Measurements from ENCODE around the gene TAF1D.
"Not testable (repeated sequence)": the region's sequence is repeated elsewhere in the genome, so short reads cannot be mapped to it uniquely, and the experiment has no call there.

The TAF1D gene

DNA sequence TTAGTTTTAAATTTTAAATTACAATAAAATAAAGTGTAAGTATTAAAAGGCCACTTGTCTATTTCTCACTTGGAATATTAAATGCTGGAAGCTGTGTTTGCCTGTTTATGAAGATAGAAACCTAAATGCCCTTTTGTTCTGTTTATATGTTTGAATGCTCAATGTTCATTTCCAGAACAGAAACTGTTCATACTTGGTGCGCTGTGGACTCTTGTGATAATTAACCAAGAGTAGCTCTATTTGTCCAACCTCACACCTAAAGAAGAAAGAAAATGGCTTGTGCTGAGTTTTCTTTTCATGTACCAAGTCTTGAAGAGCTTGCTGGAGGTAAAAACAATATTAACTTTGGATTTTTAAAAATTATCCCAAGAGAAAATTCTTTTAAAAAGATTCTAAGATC is 5.8 kb upstream of the TAF1D start:
- no peak for DNase-seq (ENCODE audit: low read depth)

DNA sequence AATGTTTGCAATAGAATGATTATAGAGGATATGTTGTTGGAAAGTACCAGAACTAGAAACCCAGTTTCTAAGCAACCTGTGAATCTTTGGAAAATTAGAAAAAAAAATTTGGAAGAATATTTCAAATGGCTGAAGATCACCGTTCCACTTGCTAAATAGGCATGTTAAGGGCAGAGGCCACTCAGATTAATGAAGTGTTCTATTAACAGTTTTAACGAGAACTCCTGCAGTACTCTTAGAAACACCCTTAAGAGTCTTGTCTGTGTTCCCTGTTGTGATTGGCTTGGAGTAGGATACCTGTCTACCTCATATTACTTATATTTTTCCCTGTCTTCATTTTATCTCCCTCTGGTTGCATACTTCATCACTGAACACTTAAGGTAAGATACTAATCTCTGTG is 4.8 kb upstream of the TAF1D start:
- no peak for DNase-seq (ENCODE audit: low read depth)

DNA sequence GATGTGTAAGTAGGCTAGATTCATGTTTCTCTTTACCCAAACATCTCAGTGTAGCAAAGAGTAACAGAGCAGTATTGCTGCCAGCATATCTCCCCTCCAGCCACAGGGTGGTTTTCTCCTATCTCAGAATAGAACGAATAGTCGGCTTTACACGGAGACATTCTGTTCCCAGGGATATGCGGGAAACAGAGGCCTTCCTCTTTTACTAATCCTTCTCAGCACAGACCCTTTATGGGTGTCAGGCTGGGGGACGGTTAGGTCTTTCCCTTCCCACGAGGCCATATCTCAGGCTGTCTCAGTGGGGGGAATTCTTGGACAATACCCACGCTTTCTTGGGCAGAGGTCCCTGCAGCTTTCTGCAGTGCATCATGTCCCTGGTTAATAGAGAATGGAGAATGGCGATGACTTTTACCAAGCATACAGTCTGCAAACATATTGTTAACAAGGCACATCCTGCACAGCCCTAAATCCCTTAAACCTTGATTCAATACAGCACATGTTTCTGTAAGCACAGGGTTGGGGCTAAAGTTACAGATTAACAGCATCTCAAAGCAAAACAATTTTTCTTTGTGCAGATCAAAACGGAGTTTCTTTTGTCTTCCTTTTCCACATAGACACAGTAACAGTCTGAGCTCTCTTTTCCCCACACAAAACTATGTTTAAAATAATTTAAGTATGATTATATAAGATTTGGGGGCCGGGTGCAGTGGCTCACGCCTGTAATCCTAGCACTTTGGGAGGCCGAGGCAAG is 3.9 kb upstream of the TAF1D start:
- not testable (repeated sequence) for DNase-seq (ENCODE audit: low read depth)

DNA sequence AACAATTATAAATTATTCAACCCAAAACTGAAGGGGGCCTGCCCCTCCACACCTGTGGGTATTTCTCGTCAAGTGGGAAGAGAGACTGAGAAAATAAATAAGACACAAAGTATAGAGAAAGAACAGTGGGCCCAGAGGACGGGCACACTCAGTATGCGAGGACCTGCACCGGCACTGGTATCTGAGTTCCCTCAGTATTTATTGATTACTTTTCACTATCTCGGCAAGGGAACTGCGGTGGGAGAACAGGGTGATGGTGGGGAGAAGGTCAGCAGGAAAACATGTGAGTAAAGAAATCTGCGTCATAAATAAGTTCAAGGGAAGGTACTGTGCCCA is 3.3 kb upstream of the TAF1D start:
- no peak for DNase-seq (ENCODE audit: low read depth)

DNA sequence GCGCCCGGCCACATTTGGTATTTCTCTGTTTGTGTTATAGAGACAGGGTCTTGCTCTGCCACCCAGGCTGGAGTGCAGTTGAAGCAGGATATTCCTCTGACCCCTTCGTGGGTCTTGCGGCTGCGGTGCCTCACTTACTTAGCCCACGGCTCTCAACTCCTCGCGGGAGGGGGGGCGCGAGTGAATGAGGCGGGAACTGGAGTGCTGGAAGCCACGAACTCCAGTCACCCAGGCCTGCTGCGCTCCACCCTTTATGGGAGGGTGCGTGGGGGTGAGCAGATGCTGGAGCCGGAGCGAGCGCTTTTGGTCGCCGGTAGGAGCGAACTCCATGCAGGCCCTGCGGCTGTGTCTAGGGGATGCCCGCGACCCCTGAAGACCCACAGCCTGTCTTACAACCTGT is 2.0 kb upstream of the TAF1D start:
- DNase-seq (ENCODE audit: low read depth) = no peak

DNA sequence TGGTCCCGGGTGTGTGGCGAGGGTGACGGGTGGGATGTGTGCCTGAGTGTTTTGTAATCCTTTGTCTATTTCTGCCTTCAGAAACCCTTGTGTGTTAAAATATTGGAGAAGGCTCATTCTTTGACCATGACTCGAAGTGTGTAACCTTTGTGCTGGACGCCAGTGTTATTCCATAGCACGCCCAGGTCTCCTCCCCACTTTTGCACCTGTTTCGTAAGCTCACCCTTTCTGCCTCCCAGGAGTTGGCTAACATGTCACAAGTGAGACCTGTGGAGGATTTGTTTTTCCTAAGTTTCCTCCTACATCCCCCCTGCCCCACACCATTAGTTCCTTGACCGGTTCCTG is 559 bp upstream of the TAF1D start:
- DNase-seq (ENCODE audit: low read depth) = peak; percentile 13

DNA sequence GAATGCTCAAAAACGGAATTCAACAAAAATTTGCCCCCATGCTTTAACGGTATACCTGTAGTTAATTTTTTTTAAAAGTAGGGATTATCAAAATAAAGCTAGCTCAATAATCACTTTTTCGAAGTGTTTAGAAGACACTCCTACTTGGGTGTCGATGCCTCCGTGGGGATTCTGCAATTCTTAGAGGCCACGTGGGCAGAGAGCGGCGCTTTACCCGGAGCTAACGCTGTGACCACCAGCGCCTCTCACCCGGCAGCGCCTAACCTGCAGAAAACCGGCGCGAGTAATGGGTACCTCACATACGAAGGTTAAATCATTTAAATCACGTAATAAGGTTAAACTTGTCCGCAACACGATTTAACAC is 583 bp downstream of the TAF1D start:
- peak; percentile 37 for DNase-seq (ENCODE audit: low read depth)

DNA sequence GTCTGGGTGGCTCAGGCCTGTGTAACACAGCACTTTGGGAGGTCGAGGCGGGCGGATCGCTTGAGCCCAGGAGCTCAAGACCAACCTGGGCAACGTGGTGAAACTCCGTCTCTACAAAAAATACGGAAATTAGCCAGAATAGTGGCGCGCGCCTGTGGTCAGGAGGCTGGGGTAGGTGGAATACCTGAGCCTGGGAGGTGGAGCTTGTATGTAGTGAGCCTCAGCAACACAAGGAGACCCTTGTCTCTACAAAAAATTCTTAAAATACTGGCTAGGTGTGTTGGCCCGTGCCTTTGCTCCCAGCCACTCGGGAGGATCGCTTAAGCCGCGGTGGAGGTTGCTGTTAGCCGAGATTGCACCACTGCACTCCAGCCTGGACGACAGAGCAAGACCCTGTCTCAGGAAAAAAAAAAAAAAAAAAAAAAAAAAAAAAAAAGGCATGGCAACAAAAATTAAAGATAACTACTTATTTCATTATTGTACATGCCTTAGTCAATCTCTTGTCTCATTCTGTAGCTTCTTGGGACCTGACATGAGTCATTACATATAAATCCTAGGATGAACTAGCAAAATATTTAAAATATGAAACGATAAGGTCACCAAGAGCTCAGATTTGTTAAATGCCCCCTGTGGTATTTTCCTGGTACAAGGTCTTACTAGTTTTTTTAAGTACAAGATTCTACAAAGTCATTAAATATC is 1.1 kb downstream of the TAF1D start:
- no peak for DNase-seq (ENCODE audit: low read depth)

DNA sequence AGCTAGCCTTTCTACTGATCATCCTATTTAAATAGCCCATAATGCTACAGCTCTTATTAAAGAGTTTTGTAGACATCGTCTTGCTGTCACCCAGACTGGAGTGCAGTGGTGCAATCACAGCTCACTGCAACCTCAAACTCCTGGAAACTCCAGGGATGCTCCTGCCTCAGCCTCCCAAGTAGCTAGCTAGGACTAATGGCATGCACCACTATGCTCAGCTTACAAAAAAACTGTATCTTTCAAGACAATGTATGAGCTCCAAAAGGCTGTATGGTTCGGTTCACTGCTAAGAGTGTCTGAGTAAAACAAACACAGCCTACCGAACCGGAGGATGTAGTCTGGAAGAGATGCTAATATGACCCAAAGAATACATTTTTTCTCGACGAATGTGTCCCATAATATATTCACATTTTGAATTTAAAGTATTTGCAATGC is 2.6 kb downstream of the TAF1D start:
- no peak for DNase-seq (ENCODE audit: low read depth)

DNA sequence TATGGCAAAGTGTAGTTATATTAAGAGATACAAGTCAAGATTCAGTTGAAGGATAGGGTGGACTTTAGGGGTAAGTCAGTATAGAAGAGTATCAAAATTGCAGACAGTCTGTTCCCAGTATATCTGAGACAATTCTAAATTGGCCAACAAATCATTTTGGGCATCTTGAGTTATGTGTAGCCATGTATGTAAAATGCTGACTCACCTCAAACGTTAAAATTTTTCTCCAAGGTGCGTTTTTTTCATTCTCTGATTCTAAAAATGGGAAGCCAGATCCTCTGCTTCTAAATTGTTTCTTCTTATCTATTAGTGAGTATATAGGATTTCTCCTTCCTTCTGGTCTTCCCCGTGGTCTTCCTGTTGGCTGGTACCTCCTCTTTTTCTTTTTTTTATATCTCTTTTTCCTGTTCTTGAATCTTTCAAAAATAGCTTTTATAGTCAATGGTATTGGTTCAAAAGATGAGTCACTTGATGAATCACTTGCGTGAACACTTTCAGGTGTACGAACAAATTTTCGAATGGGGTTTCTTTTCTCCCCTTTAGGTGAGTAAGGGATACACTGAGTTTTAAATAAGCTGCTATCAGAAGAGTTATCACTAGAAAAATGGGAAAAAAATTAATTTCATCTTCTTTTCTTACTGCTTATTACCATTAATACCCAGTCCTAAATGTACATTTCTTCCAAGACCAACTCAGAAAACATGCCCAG is 3.2 kb downstream of the TAF1D start:
- no peak for DNase-seq (ENCODE audit: low read depth)

DNA sequence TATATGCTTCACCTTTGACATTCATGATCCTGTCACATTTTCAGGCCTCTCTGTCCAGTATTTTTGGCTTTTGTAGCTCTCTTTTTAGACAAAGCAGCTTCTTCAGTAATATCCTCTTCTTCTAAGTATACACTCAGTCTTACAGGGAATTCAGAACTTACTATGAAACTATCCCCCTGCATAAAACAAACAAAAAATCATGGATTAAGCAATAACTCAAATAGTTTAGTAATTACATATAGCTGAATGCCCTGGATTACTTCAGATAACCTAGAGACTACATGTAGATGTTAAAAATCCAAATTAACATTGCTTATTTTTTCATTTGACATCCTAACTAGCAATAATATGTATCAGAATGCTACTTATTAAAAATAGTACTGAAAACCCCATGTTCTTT is 5.2 kb downstream of the TAF1D start:
- DNase-seq (ENCODE audit: low read depth) = no peak

DNA sequence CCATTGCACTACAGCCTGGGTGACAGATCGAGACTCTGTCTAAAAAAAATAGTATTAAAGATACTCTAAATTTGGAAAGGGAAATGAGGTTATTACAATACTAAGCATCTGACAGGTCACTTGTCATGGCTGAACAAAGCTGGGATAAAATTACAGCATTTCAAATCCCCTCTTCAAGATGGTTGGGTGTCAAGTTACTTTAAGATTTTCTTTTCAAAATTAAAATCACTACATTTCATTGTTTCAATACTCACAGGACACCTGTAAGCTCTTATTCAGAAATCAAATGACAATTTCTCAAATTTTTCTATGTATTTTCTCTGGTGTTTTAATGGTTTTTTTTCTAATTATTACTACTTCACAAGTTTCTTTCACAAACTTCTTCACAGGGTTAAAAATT is 5.7 kb downstream of the TAF1D start:
- no peak for DNase-seq (ENCODE audit: low read depth)

DNA sequence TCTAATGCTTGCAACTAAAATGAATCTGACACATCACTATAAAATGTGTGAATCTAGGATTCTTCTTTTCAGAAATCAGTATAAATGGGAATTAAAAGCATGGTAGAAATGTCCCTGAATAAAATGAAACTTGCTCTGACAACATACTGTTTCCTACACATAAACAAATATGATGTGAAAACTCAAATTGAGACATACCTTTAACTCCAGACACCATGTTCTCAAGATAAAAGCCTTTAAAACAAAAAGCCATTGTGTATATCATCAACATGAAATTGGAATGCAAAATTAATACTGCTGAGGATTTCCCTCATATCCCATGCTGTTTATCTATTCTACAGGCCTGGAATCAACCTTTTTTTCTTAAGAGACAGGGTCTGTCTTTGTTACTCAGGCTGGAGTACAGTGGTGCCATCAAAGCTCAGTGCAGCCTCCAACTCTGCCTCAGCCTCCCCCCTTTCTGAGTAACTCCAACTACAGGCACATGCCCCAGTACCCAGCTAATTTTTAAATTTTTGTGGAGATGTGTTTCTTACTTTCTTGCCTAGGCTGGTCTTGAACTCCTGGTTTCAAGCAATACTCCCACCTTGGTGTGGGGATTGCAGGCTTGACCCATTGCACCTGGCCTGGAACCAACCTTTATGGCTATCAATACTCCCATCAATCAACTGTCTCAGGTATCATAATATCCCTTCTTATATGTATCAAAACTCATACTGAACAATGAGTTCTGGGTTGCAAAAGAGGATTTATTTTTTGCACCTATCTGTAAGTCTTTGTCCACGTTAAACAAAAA is 6.7 kb downstream of the TAF1D start:
- DNase-seq (ENCODE audit: low read depth) = no peak

DNA sequence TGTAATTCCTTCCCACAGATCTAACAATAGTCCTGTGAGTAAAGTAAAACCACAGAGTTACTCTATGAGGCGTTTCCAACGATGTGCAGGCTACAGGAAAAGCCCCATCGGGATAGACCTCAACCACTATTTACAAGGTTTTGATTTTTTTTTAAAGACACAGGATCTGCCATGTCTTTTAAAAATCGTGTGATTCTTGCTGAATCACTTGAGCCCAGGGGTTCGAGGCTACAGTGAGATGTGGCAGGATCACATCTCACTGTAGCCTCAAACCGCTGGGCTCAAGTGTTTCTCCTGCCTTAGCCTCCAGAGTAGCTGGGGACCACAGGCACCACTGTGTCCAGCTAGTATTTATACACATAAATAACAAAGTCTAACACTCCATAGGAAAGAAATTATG is 7.8 kb downstream of the TAF1D start:
- no peak for DNase-seq (ENCODE audit: low read depth)

DNA sequence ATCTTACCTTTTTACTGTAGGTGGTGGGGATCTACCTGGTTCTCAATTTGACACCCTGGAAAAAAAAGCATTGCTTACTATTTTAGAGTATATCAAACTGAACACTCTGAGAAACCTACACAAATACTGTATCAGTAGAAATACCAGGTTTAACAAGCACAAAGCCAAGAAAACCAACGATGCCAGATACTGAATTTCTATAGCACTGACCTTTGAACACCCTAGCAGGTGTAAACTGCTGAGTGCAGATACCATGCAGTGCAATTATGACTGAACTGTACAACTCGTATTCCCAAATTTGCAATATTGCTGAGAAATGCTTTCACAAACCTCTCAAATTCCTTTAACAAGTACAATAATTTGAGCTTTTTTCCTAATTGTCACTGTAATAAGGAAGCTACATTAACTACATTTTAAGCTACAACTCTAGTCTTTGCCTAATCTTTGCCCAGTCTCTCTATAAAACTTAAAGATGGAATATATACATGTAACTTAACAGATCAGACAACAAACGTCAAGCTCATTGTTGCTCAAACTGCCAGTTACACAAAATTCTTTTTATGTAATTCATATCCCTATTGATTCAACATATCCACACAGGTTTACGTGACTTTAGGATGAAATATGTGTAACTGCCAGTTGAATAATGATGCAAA is 8.9 kb downstream of the TAF1D start:
- no peak for DNase-seq (ENCODE audit: low read depth)

DNA sequence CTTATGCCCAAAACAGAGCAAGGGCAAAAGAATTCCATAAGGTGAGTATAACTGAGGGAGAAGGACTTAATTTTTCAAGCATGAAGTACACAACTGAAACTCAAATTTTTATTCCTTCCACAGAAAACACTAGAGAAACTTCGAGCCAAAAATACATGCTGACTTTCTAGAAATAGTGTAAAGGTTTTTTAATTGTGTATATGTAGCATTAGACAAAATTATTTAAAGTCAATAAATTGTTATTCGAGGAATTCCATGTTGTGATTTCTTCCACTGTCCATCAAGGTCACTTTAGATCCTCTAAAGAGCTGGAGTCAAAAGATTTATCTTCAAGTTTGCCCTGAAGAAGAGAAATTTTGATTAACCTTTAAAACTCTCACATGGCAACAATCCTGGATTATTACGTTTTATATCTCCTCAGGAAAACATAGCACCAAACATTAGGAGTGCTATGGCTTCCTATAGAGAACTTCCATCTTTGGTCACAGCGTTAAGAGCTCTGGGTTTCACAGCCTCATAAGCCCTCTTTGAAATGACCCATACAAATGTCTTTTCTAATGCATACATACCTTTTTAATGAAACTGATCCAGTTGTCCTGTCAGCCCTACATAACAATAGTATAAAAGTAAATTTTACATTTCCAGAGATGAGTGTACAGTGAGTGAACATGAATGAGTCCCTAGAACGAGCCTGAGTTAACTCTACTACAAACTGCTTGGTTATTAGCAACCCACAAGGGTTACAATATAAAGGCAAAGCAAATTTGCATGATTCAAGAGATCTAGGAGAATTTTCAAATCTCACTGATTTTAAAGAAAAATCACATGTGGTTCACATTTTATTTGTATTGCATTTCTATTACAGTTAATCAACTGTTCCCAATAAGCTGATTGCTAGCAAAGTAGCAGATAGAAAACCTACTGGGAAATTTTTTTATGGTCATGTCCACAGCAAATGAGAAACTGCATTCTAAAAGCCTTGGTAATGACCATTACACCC is 10.9 kb downstream of the TAF1D start:
- no peak for DNase-seq (ENCODE audit: low read depth)

DNA sequence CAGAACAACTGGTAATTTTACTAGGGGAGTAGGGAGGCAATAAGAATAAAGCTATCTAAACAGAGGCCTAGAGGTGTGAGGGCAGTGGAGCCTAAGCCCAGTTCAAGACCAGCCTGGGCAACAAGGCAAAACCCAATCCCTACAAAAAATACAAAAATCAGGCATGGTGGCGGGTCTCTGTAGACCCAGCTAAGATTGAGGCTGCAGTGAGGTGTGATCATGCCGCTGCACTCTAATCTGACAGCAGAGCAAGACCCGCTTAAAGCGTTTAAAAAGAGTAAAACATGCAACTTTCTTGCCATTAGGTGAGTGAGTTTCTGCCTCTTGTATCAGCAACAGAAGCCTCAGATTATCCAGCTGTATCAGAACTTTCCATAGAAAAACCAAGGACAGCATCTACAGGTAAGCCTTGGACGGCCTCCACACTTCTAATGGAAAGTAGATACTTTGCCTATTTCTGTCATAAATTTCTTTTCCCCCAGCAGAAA is 12.1 kb downstream of the TAF1D start:
- DNase-seq (ENCODE audit: low read depth) = no peak

DNA sequence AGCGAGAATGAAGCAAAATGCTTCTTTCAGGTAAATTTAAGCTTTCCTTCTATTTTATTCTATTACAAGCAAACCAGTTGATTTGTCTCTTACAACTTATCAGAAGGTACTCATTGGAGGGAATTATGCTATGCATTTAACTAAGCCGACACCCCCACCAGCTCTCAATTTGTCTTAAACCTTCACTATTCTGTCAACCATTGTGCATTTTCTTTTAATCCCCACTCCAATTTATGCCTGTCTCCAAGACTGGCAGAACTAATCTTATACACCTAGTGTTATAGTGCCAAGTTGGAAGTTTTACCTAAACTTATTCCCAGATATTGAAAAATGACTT is 12.5 kb downstream of the TAF1D start:
- no peak for DNase-seq (ENCODE audit: low read depth)

DNA sequence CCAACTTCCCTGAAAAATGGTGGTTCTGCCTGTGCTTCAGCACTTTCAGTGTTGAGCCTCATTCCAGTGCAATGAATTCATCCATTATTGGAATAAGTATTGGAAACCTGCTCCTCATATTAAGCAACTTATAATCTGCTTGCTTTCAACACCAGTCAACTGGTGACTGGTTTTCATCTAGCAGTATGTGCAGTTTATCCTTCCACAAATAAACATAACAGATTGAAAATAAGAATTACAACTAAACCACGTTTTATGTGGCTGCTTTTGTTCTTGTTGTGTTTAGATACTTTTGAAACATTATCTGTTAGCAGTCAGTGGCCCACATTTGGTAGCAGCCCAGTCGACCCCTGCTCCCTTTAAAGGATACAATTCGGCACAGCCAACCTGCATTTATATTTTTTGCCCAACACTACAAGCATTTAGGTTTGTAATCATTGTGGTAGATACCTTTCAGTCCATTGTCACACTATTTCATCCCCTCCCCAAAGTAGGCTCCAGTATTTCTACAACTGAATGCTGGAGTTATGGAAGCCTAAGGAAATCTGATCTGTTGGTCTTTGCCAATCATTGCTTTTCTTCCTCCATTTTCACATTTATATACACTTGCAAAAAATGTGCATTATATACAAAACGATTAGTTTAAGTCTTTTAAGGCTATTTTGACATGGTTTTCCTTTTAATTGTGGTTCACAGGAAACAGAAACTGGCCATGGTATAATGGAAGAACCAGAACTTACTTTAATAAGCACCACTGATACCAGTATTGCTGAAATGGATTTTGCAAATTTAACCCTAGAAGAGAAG is 13.1 kb downstream of the TAF1D start:
- DNase-seq (ENCODE audit: low read depth) = no peak

DNA sequence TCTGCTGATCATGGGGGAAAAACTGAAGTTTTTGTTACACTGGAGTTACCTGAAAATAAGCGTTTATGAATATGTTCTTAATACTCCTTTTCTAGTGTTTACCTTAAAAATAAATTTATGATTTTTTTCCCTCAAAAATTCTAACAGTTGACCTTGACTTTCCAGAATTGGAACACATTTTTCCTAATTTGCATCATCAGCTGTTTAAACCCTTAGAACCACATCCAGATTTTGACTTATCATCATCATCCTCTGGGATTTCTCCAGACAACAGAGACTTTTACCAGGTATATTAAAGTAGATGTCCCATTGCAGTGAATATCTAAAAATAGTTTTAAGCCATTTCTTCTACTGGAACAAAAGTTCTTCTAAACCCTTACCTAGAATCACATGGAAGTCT is 17.2 kb downstream of the TAF1D start:
- DNase-seq (ENCODE audit: low read depth) = no peak
